Activated naive CD4-positive, alpha-beta T cell treated with anti-CD3 and anti-CD28 coated beads, Interleukin-2, amount 50 U/mL, for 24 hours (primary cell): Measurements from ENCODE around the gene AGBL4.

Experiments used
- H3K27ac Mint-ChIP-seq: one replicate; pipeline ENCODE4 v1.8.0; 2021; ENCODE audit warnings: mild to moderate bottlenecking, mixed read lengths
- H3K27me3 Mint-ChIP-seq: one replicate; pipeline ENCODE4 v1.8.0; 2021; ENCODE audit warnings: mixed read lengths
- H3K36me3 Mint-ChIP-seq: one replicate; pipeline ENCODE4 v1.8.0; 2021; ENCODE audit warnings: mixed read lengths
- H3K4me1 Mint-ChIP-seq: one replicate; pipeline ENCODE4 v1.8.0; 2021; ENCODE audit warnings: mixed read lengths
- H3K4me3 Mint-ChIP-seq: one replicate; pipeline ENCODE4 v1.8.0; 2021; ENCODE audit warnings: mild to moderate bottlenecking, mixed read lengths
- H3K9me3 Mint-ChIP-seq: one replicate; pipeline ENCODE4 v1.8.0; 2021; ENCODE audit warnings: mixed read lengths

AGBL4 gene

DNA sequence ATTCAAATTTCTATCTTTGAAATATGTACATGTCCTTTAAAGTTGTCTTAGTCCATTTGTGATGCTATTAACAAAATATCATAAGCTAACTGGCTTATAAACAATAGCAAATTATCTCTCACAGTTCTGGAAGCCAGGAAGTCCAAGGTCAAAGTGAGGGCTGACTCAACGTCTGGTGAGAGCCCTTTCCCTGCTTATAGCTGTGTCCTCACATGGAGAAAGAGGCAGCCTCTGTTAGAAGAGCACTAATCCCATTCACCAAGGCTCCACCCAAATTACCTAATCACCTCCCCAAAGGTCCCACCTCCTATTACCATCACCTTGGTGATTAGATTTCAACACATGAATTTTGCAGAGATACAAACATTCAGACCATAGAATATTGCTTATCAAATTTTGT lies 797.0 kb downstream of the AGBL4 start:
- H3K27me3 Mint-ChIP-seq, result peaks cover 3% of the 10 kb centered on the region
- H3K36me3 Mint-ChIP-seq, result no peaks in the 10 kb centered on the region
- no peak overlapping the region for H3K27ac Mint-ChIP-seq
- H3K9me3 Mint-ChIP-seq, result no peaks in the 10 kb centered on the region
- H3K4me1 Mint-ChIP-seq, result no peaks in the 10 kb centered on the region
- H3K4me3 Mint-ChIP-seq, result no peak overlapping the region

DNA sequence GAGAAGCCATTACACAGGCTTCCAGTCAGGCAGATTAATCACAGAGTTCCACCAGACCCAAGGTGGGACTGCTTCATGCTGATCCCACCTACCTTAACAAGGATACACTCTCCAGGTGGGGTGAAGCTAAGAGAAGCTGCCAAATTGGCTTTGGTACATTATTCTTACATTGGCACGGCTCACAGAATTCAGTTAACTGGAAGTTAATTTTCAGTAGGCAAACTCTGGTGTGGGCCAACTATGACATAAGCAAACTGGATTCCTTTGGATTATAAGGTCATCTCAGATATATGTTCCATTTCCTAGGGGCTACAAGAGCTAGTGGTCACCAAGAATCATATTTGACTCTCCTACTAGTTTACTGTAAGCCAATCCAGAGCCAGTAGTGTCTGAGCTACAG lies 798.3 kb downstream of the AGBL4 start:
- no peaks in the 10 kb centered on the region for H3K4me1 Mint-ChIP-seq
- H3K36me3 Mint-ChIP-seq, result no peaks in the 10 kb centered on the region
- no peak overlapping the region for H3K27ac Mint-ChIP-seq
- H3K9me3 Mint-ChIP-seq, result no peaks in the 10 kb centered on the region
- no peak overlapping the region for H3K4me3 Mint-ChIP-seq
- peaks cover 3% of the 10 kb centered on the region for H3K27me3 Mint-ChIP-seq

DNA sequence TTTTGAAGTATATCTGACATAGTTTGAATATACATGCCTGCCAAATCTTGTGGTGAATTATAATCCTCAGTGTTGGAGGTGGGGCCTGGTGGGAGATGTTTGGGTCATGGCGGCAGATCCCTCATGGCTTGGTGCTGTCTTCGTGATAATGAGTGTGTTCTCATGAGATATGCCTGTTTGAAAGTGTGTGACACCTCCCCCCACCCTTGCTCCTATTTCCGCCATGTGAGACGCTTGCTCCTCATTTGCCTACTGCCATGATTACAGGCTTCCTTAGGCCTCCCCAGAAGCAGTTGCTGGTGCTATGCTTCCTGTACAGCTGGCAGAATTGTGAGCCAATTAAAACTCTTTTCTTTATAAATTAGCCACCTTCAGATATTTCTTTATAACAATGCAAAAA lies 810.5 kb downstream of the AGBL4 start:
- peaks cover 8% of the 10 kb centered on the region for H3K27me3 Mint-ChIP-seq
- no peak overlapping the region for H3K27ac Mint-ChIP-seq
- peaks cover 12% of the 10 kb centered on the region for H3K9me3 Mint-ChIP-seq
- no peaks in the 10 kb centered on the region for H3K36me3 Mint-ChIP-seq
- no peaks in the 10 kb centered on the region for H3K4me1 Mint-ChIP-seq
- H3K4me3 Mint-ChIP-seq, result no peak overlapping the region

DNA sequence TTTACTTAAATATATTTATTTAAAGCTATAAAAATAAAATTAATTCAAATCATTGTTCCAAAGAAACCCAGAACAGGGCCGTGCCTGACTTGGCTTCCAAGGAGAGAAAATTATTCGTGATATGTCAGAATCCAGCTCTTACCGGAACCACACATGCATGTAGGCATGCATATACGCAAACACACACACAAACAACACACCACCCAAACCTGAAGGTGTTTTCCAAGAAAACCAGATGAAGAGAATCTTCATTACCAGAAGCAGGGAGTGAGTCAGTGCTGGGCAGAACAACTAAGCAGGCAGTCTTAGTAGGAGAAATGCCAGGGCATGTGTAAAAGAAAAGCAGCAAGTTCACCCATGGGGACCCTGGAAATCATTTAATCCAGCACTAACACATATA lies 815.0 kb downstream of the AGBL4 start:
- Mint-ChIP-seq H3K27me3 (peaks cover 6% of the 10 kb centered on the region), H3K36me3 (no peaks in the 10 kb centered on the region), H3K27ac (no peak overlapping the region), H3K4me3 (no peak overlapping the region), H3K9me3 (no peaks in the 10 kb centered on the region), H3K4me1 (no peaks in the 10 kb centered on the region)

DNA sequence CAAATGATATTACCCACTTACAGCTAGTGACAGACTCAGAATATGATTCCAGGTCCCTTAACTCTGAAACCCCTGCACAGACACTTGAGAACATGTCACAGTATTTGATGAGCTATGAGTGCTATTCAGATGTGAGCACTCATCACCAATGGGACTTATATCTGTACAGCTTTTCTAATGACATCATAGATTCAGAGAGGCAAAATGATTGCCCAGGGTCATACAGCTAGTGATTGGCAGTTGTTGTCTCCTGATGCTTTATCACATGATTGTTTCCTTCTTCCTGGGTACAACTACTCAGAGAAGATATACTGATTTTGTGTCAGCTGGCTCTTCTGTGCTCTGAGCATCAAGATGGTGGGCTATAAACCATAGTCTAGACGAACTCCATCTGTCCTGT lies 819.0 kb downstream of the AGBL4 start:
- H3K4me1 Mint-ChIP-seq, result no peaks in the 10 kb centered on the region
- no peak overlapping the region for H3K27ac Mint-ChIP-seq
- H3K27me3 Mint-ChIP-seq, result peaks cover 6% of the 10 kb centered on the region
- H3K9me3 Mint-ChIP-seq, result peaks cover 18% of the 10 kb centered on the region
- H3K4me3 Mint-ChIP-seq, result no peak overlapping the region
- no peaks in the 10 kb centered on the region for H3K36me3 Mint-ChIP-seq

DNA sequence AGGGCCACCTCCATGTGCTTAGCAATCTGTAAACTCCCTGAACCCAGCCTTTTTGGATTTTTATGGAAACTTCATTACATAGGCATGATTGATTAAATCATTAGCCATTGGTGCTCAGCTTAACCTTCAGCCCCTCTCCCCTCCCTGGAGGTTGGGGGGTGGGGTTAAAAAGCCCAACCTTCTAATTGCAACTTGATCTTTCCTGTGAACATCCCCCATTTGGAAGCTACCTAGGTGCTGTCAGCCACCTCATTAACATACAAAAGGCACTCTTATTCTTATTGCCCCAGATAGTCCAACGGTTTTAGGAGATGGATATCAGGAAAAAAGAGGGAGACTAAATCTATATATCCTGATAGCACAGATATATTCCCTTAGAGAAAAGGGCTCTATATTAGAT lies 823.0 kb downstream of the AGBL4 start:
- H3K4me1 Mint-ChIP-seq, result no peaks in the 10 kb centered on the region
- peaks cover 2% of the 10 kb centered on the region for H3K27me3 Mint-ChIP-seq
- no peaks in the 10 kb centered on the region for H3K36me3 Mint-ChIP-seq
- peaks cover 26% of the 10 kb centered on the region for H3K9me3 Mint-ChIP-seq
- H3K4me3 Mint-ChIP-seq, result no peak overlapping the region
- no peak overlapping the region for H3K27ac Mint-ChIP-seq

DNA sequence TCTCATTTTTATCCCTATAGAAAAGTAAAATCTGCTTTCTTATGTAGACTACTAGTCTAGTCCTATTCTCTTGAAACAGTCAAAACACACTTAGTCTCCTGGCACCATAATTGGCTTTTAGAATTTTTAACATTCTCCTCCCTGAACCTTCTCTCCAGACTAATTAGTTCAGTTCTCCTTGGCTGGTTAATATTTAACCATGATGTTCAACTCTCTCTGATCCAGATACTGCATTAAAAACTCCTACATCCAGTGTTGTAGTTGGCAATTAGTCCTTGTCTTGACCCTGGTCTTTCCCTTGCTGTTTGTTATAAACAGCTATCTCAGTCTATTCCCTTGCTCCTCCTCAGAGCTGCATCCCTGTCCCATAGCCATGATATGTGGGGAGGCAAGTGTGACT lies 824.2 kb downstream of the AGBL4 start:
- Mint-ChIP-seq H3K27me3 (peaks cover 2% of the 10 kb centered on the region), H3K4me3 (no peak overlapping the region), H3K27ac (no peak overlapping the region), H3K36me3 (no peaks in the 10 kb centered on the region), H3K9me3 (peaks cover 36% of the 10 kb centered on the region), H3K4me1 (no peaks in the 10 kb centered on the region)

DNA sequence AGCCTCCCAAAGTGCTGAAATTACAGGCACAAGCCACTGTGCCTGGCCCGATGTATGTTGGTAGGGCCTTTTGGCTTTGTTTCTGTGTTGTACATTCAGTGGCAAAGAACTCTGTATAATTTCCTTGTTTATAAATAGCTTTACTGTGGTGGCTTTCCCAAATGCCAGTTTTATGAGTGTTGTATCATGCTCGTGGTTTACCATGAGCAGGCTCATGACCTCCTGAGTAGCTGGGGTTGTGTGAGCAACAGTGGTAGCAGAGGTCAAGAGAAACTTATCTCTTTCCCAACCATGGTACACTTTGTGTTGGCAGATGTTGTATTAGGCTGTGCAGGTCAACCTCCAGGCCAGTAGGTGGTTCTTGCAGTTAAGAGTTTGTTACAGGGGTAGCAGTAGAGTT lies 826.7 kb downstream of the AGBL4 start:
- no peaks in the 10 kb centered on the region for H3K36me3 Mint-ChIP-seq
- H3K4me1 Mint-ChIP-seq, result no peaks in the 10 kb centered on the region
- H3K27me3 Mint-ChIP-seq, result peaks cover 3% of the 10 kb centered on the region
- H3K4me3 Mint-ChIP-seq, result no peak overlapping the region
- H3K27ac Mint-ChIP-seq, result no peak overlapping the region
- H3K9me3 Mint-ChIP-seq, result peaks cover 37% of the 10 kb centered on the region

DNA sequence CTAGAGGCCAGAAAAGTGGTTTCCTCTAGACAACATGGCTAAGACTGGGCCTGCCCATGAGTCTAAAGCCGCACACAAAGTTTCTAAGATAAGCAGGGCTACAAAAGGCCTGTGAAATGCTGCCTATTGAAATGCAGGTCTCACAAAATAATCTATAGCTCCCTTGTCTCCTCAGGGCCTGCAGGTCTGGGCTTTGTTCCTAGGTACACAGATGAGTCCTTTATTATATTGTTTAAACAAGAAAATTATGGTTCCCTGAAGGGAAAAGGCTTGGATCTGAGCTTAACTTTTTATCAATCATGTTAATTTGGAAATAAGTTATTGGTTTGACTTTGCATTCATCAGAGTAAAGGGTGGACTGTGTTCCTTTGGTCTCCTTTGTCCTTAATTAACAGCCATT lies 833.6 kb downstream of the AGBL4 start:
- peaks cover 18% of the 10 kb centered on the region for H3K9me3 Mint-ChIP-seq
- no peak overlapping the region for H3K4me3 Mint-ChIP-seq
- no peak overlapping the region for H3K27ac Mint-ChIP-seq
- peaks cover 2% of the 10 kb centered on the region for H3K27me3 Mint-ChIP-seq
- no peaks in the 10 kb centered on the region for H3K36me3 Mint-ChIP-seq
- H3K4me1 Mint-ChIP-seq, result no peaks in the 10 kb centered on the region

DNA sequence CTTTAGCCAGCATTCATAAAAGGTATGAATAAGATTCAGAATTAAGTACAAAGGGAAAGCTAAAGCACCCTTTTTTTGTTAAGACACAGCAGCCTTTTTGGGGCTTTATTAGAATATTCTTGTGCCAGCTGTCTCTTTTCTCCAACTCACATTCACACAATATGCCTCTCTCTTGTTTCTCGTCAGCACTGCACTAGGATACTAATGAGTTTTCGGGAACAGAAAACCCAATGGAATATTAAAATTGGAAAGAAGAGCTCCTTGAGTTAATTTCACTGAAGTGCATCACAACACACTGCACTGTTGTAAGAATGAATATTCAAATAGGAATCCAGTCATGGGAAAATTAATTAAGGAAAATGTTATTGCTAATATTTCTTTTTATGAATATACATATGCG lies 836.7 kb downstream of the AGBL4 start:
- no peak overlapping the region for H3K27ac Mint-ChIP-seq
- no peaks in the 10 kb centered on the region for H3K36me3 Mint-ChIP-seq
- H3K9me3 Mint-ChIP-seq, result peaks cover 6% of the 10 kb centered on the region
- H3K4me1 Mint-ChIP-seq, result no peaks in the 10 kb centered on the region
- no peak overlapping the region for H3K4me3 Mint-ChIP-seq
- H3K27me3 Mint-ChIP-seq, result no peaks in the 10 kb centered on the region

DNA sequence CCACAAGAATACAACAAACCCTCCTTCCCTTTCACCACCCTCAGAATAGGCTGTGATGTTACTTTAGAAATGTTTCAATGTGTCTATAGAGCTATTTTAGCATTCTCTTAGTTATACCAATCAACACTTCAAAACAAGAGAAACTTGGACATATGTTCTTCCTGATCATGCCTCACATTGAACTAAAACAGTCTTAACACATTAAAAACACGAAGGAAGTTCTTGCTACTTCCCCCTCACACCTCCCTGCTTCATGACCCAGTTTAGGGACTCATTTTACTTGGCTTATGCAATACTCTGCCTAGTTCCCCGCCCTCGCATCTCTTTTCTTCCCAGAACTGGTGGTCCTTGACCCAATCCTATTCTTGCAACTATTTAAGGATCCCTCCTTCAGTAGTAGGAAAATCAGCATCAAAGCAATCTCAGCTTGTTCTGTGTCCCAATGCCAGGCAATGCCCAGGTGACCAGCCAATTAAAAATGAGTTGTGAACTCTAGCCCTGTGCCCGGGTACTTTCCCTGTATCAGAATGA lies 838.2 kb downstream of the AGBL4 start:
- H3K36me3 Mint-ChIP-seq, result no peaks in the 10 kb centered on the region
- peaks cover 6% of the 10 kb centered on the region for H3K9me3 Mint-ChIP-seq
- no peaks in the 10 kb centered on the region for H3K4me1 Mint-ChIP-seq
- H3K27me3 Mint-ChIP-seq, result no peaks in the 10 kb centered on the region
- no peak overlapping the region for H3K27ac Mint-ChIP-seq
- H3K4me3 Mint-ChIP-seq, result no peak overlapping the region

DNA sequence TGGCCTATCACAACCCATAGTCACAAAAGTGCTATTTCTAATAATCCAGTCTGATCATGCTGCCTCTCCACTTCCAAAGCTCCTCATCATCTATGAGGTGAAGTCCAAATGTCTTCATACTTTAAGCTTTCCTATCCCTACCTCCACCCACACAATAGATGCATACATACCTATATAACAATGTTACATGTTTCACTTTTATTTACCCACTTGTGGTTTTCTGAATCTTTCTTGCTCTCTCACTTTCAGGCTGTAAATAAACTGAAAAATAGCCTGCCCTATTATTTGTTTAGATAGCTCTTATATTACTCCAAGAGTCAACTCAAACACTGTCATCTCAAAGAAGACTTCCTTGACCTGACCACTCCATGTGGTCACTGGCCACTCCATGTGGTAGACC lies 840.3 kb downstream of the AGBL4 start:
- Mint-ChIP-seq H3K27ac (no peak overlapping the region), H3K4me1 (no peaks in the 10 kb centered on the region), H3K4me3 (no peak overlapping the region)

DNA sequence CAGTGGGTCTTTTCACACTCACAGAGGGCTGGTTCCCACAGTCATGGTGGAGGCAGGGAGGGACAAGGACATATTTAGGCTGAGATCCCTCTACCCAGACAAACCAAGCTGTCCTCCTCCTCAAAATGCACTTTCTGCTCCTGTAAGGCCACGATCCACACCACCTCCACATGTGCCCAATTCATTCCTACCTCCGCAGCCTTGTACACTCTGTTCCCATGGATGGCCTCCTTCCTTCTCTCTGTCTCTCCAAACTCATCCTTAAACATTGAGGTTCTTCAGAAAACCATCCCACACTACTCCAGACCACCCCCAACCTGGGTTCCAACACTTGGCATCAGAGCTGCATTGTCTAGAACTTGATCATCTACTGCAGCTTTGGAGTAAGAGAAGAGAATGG lies 842.7 kb downstream of the AGBL4 start:
- Mint-ChIP-seq H3K36me3 (no peaks in the 10 kb centered on the region), H3K4me3 (no peak overlapping the region), H3K27ac (no peak overlapping the region), H3K9me3 (no peaks in the 10 kb centered on the region), H3K27me3 (no peaks in the 10 kb centered on the region), H3K4me1 (no peaks in the 10 kb centered on the region)

More for the DNA sequence above, 840.3 kb downstream of the AGBL4 start:
- H3K27me3 Mint-ChIP-seq, result no peaks in the 10 kb centered on the region
- peaks cover 6% of the 10 kb centered on the region for H3K9me3 Mint-ChIP-seq
- H3K36me3 Mint-ChIP-seq, result no peaks in the 10 kb centered on the region

DNA sequence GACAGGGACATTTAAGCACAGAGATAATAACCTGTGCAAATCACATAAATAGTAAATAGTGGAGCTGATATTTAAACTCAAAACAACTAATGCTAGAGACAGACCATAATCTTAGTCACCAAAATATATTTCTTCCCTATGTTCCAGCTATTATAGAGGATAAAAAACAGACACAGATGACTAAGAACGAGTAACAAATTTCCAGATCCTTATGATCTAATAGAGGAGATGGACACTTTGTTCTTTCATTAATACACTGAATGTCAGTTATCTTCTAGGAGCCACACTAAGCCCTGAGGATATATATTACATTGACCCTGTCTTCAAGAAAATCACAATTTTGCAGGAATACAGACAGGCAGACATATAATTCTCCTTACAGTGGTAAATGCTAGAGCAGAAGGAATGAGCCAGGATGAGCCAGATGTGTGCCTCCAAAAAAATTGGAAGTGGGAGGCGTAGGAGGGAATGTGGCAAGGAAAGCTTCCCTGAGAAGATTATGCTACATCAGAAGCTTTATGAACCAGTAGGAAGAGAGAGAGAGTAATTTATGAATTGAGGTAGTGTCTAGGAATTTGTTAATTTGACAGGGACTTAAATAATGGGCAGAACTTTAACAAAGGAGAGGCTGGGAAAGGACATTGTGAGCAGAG lies 851.7 kb downstream of the AGBL4 start:
- Mint-ChIP-seq H3K9me3 (peaks cover 10% of the 10 kb centered on the region), H3K27ac (no peak overlapping the region), H3K36me3 (no peaks in the 10 kb centered on the region), H3K4me3 (no peak overlapping the region), H3K4me1 (no peaks in the 10 kb centered on the region), H3K27me3 (peaks cover 3% of the 10 kb centered on the region)

DNA sequence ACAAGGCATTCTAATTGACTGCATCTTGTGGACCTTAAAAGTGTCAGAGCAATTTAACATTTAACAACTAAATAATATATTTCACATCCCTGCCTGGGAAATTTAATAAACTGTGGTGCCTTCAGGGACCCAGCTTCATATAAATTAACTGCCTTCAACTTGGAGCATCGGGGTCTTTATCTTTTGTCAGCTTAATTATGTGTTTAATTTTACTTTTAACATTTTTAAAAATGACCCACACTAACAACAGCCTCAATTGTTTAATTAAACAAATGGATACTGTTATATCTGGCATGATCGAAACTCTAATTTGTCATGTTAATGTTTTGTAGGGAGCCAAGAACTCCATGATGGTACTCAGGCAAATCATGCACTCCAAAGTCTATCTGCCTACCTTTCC lies 857.7 kb downstream of the AGBL4 start:
- H3K9me3 Mint-ChIP-seq, result peaks cover 9% of the 10 kb centered on the region

DNA sequence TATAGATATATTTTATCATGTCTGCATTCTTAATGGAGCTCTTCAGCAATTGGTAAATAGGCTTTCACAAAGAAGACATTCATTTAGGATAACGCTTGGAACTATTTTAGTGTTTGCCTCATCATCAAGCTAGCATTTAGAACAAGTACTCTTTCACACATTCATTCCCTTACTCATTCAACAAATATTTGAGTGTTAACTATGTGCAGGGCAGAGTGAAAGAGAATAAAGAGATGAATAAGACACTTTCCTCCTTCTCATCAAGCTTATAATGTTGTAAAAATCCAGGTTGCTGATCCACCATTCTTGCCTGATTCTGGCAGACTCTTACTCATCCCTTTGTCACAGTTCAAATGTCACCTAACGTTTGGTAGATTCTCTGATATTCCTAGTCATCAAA lies 860.7 kb downstream of the AGBL4 start:
- H3K27ac Mint-ChIP-seq, result no peak overlapping the region
- no peaks in the 10 kb centered on the region for H3K4me1 Mint-ChIP-seq
- H3K36me3 Mint-ChIP-seq, result no peaks in the 10 kb centered on the region
- peaks cover 1% of the 10 kb centered on the region for H3K27me3 Mint-ChIP-seq
- H3K4me3 Mint-ChIP-seq, result no peak overlapping the region
- H3K9me3 Mint-ChIP-seq, result peaks cover 9% of the 10 kb centered on the region

More for the DNA sequence above, 857.7 kb downstream of the AGBL4 start:
- Mint-ChIP-seq H3K4me3 (no peak overlapping the region), H3K27ac (no peak overlapping the region), H3K4me1 (no peaks in the 10 kb centered on the region), H3K36me3 (no peaks in the 10 kb centered on the region), H3K27me3 (peaks cover 2% of the 10 kb centered on the region)

DNA sequence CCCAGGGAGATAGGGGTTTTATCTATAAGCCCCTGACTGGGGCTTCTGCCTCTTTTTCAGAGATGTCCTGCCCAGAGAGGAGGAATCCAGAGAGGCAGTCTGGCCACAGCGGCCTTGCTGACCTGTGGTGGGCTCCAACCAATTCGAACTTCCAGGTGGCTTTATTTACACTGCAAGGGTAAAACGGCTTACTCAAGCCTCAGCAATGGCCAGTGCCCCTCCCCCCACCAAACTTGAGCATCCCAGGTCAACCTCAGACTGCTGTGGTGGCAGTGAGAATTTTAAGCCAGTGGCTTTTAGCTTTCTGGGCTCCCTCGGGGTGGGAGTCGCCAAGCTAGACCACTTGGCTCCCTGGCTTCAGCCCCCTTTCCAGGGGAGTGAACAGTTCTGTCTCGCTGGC lies 863.1 kb downstream of the AGBL4 start:
- Mint-ChIP-seq H3K4me3 (no peak overlapping the region), H3K27me3 (peaks cover 1% of the 10 kb centered on the region), H3K36me3 (no peaks in the 10 kb centered on the region), H3K9me3 (peaks cover 9% of the 10 kb centered on the region), H3K27ac (no peak overlapping the region), H3K4me1 (no peaks in the 10 kb centered on the region)
